BE2C (cell line): ENCODE results near the gene PRSS37. TPM values are rescaled to one million over a fixed set of nuclear protein-coding genes. Genes with fewer than 3 reads are reported as not detected.

Experiments
- DNase-seq: peaks from one replicate; pipeline ENCODE4 v3.0.0-alpha.2; 2020
- H3K27me3 ChIP-seq: fragments of 250-450 bp; sonication (Bioruptor Pico); 2 replicates; pipeline ENCODE4 v1.5.1; 2020; ENCODE audit warnings: mild to moderate bottlenecking
- H3K36me3 ChIP-seq: fragments of 250-450 bp; sonication (Bioruptor Pico); 2 replicates; pipeline ENCODE4 v1.5.1; 2020; ENCODE audit warnings: mild to moderate bottlenecking
- H3K4me1 ChIP-seq: fragments of 250-450 bp; sonication (Bioruptor Pico); 2 replicates; pipeline ENCODE4 v1.5.1; 2020
- H3K4me3 ChIP-seq: 2 replicates; pipeline ENCODE4 v1.5.1; 2011; ENCODE audit warnings: low read depth, low read length
- H3K9me3 ChIP-seq: fragments of 250-450 bp; sonication (Bioruptor Pico); 2 replicates; pipeline ENCODE4 v1.5.1; 2020
- polyA plus RNA-seq: library from polyadenylated mRNA; unstranded; fragments of >200 nt; gene quantifications from one replicate; pipeline ENCODE4 v1.2.1, GENCODE V29; 2012; ENCODE audit warnings: low read depth, missing spikeins; ENCODE audit not compliant: insufficient read length, insufficient read depth
- TF ChIP-seq, protein P1 (sequence below): IDR thresholded peaks from 2 replicates; pipeline ENCODE4 v1.5.1; 2012; ENCODE audit warnings: mild to moderate bottlenecking, low read depth, low read length

PRSS37 gene, protein sequence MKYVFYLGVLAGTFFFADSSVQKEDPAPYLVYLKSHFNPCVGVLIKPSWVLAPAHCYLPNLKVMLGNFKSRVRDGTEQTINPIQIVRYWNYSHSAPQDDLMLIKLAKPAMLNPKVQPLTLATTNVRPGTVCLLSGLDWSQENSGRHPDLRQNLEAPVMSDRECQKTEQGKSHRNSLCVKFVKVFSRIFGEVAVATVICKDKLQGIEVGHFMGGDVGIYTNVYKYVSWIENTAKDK
- not detected for polyA plus RNA-seq

DNA sequence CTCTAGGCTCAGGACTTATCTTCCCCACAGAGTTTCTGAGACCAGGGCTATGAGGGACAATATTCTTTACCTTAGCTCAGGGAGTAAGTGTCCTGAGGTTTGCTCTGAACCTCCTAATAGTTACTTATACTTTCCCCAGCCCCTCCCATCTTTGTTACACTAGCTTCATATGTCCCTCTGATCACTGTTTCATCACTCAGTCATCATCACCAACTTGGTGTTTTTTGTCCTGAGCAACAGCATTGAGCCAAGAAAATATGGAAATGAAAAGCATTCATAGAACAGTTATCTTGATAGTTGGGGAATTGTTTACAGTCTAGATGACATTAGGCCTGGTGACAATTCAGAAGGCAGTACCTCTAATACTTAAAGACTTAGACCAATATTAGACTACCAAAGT, at the start of gene PRSS37:
TSS of gene PRSS37 (minus strand) at position 101 of the 400 bp plus-strand sequence. CDS start 436 bp downstream, outside the sequence.
- H3K4me1 ChIP-seq, result no peaks in the 10 kb centered on the region
- no peaks in the 10 kb centered on the region for H3K9me3 ChIP-seq
- H3K27me3 ChIP-seq, result no peaks in the 10 kb centered on the region
- DNase-seq, result no peak
- no peaks in the 10 kb centered on the region for H3K36me3 ChIP-seq
- H3K4me3 ChIP-seq, result no peak within 1 kb of the TSS
- TF ChIP-seq, protein P1, sequence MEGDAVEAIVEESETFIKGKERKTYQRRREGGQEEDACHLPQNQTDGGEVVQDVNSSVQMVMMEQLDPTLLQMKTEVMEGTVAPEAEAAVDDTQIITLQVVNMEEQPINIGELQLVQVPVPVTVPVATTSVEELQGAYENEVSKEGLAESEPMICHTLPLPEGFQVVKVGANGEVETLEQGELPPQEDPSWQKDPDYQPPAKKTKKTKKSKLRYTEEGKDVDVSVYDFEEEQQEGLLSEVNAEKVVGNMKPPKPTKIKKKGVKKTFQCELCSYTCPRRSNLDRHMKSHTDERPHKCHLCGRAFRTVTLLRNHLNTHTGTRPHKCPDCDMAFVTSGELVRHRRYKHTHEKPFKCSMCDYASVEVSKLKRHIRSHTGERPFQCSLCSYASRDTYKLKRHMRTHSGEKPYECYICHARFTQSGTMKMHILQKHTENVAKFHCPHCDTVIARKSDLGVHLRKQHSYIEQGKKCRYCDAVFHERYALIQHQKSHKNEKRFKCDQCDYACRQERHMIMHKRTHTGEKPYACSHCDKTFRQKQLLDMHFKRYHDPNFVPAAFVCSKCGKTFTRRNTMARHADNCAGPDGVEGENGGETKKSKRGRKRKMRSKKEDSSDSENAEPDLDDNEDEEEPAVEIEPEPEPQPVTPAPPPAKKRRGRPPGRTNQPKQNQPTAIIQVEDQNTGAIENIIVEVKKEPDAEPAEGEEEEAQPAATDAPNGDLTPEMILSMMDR, result no peak

DNA sequence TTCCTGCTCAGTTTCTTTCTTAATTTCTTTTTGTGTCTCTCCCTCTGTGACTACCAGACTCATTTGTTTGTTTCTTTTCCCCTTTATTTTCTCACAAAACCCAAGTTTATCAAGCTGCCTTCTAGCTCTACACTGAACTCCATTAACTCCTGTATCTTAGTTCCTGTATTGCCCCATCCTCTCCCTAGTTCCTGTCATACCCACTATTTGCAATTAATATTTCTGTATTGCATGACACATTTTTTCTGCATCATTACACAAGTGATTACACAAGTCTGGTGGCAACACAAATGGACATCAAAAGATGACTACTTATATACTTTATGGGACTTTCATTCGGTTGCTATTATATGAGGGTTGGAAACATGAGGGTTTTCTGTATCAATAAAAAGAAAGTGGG, 48.0 kb upstream of the PRSS37 start:
- DNase-seq, result no peak
- no peaks in the 10 kb centered on the region for H3K9me3 ChIP-seq
- TF ChIP-seq, protein P1, result no peak
- H3K4me1 ChIP-seq, result no peaks in the 10 kb centered on the region
- H3K36me3 ChIP-seq, result no peaks in the 10 kb centered on the region
- no peaks in the 10 kb centered on the region for H3K27me3 ChIP-seq
- no peak overlapping the region for H3K4me3 ChIP-seq

DNA sequence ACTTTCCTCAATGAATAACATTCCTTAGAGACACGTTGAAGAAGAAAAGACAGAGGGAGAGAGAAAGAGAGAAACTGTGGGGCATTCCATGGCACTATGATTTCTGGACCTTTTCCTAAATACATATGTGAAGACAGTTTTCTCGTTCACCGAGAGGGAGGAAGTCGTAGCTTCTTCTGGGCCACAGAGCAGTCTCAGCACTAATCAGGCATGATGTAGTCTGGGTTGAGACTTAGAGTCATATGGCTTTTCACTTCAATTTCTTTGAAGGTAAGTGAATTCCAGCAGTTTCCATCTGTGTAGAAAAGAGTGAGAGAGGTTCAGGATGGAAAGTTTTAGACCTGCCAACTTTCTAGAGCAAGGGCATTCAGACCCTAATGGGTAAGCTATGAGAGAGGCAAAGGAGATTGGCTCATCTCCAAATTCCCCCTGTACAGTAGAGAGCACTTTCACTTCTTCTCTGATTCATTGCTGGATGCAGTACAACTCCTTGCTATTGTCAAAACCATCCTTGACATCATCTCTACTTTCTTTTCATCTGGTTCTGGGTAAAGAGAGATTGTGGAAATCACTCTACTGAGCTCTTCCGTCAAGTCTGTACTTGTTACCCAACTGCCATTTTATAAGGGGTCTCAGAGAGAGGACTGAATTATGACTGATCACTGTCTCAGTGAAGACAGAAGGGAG, 43.4 kb upstream of the PRSS37 start:
- TF ChIP-seq, protein P1, result no peak
- H3K9me3 ChIP-seq, result no peaks in the 10 kb centered on the region
- no peak for DNase-seq

DNA sequence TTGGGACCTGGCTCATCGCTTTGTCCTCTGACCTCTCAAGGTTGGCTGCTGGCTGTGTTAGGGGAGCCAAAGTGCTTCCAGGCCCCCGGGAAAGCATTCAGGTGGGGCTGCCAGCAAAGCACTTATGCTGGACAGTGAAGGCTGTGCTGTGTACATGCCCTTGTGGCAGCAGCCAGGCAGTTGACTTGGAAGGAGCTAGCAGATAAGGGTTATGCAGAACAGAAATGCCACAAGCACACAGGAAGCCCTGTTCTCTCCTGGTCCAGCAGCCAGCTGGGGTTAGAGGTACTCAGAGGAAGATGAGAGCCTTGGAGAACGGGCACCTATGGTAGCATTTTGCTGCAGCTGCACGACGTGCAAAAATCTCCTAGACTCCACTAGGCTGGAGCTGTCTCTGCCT, 39.7 kb upstream of the PRSS37 start:
- DNase-seq, result no peak
- TF ChIP-seq, protein P1, result no peak
- H3K27me3 ChIP-seq, result no peaks in the 10 kb centered on the region
- H3K4me1 ChIP-seq, result no peaks in the 10 kb centered on the region
- no peaks in the 10 kb centered on the region for H3K9me3 ChIP-seq
- H3K4me3 ChIP-seq, result no peak overlapping the region
- no peaks in the 10 kb centered on the region for H3K36me3 ChIP-seq

More for the DNA sequence above, 43.4 kb upstream of the PRSS37 start:
- H3K4me3 ChIP-seq, result no peak overlapping the region
- no peaks in the 10 kb centered on the region for H3K36me3 ChIP-seq
- H3K27me3 ChIP-seq, result no peaks in the 10 kb centered on the region
- H3K4me1 ChIP-seq, result no peaks in the 10 kb centered on the region

DNA sequence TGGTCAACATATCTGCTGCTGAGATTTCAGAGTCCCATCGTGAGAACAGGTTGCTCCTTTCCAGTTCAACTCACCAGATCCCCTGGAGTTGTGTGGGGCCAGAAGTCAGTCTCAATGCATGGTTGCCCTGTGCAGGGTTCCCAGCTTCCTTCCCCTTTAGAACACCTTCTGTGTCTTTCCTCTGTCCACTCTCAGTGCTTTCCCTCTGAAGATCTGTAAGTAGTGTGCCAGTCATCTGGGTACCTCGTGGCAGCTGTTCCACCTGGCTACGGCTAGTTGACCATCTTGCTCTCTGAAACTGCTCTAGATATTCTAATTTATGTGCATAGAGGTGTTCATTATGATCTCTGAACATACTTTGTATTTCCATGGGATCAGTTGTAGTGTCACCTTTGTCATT, 36.1 kb upstream of the PRSS37 start:
- TF ChIP-seq, protein P1, result no peak
- no peak for DNase-seq
- Histone ChIP-seq H3K4me3 (no peak overlapping the region), H3K27me3 (no peaks in the 10 kb centered on the region), H3K36me3 (no peaks in the 10 kb centered on the region), H3K4me1 (no peaks in the 10 kb centered on the region), H3K9me3 (no peaks in the 10 kb centered on the region)

DNA sequence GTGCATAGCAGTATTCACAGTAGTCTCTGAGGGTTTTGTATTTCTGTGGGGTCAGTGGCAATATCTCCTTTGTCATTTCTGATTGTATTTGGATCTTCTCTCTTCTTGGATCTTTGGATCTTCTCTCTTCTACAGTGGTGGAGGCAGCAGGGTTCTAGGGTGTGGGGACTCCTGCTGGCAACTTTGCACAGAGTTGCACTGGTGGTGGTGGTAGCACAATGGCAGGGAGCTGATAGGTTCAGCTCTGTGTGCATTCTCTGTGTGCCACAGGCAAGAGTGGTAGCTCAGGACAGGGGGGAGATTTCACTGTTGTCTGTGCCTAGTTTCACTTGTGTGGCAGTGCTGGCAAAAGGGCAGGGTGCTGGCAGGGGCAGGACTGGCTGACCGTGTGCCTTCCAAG, 35.1 kb upstream of the PRSS37 start:
- Histone ChIP-seq H3K36me3 (no peaks in the 10 kb centered on the region), H3K9me3 (no peaks in the 10 kb centered on the region), H3K4me3 (no peak overlapping the region), H3K27me3 (no peaks in the 10 kb centered on the region), H3K4me1 (no peaks in the 10 kb centered on the region)
- no peak for DNase-seq
- TF ChIP-seq, protein P1, result no peak
